ENCODE measurements around the gene A4GNT.
A peak's percentile ranks its signal among the peaks of the same experiment; 100 is the strongest.
"Not testable (repeated sequence)": the region's sequence is repeated elsewhere in the genome, so short reads cannot be mapped to it uniquely, and the experiment has no call there.

The A4GNT gene

GRCh38 chr3:138118612-138119422 is 13.4 kb downstream of the A4GNT start:
- H3K36me3 ChIP-seq (ENCODE audit: control insufficient read depth, insufficient read depth, low read length), result no peaks in the 10 kb centered on the region
- no peaks in the 10 kb centered on the region for H3K27me3 ChIP-seq (ENCODE audit: control insufficient read depth, insufficient read depth, low read length)
- no peak overlapping the region for H3K9ac ChIP-seq (ENCODE audit: low read length)

GRCh38 chr3:138114988-138115971 is 16.9 kb downstream of the A4GNT start, which contains the start of gene DZIP1L:
Gene DZIP1L (minus strand): TSS chr3:138115608. CDS start chr3:138103971, 11,637 bp downstream.
- Histone ChIP-seq H3K27ac (ENCODE audit: low read depth, low read length) (peak within 1 kb of the TSS; percentile 88; the same call in 1 of the 2 replicates), H3K9ac (ENCODE audit: low read length) (peak within 1 kb of the TSS; percentile 81)

More at GRCh38 chr3:138118612-138119422, 13.4 kb downstream of the A4GNT start:
- Histone ChIP-seq H3K9me3 (ENCODE audit: control insufficient read depth, insufficient read depth, low read depth, low read length) (peaks cover 8% of the 10 kb centered on the region), H3K27ac (ENCODE audit: low read depth, low read length) (no peak overlapping the region), H3K4me3 (ENCODE audit: low read depth, low read length) (no peak overlapping the region), H3K4me1 (ENCODE audit: control insufficient read depth, insufficient read depth, low read length) (peaks cover 10% of the 10 kb centered on the region)

GRCh38 chr3:138114431-138114918 is 17.7 kb downstream of the A4GNT start:
- H3K27me3 ChIP-seq (ENCODE audit: control insufficient read depth, insufficient read depth, low read length), result no peaks in the 10 kb centered on the region
- H3K9me3 ChIP-seq (ENCODE audit: control insufficient read depth, insufficient read depth, low read depth, low read length), result peaks cover 3% of the 10 kb centered on the region; the same call in 1 of the 2 replicates
- H3K9ac ChIP-seq (ENCODE audit: low read length), result peak overlapping the region; percentile 81
- H3K27ac ChIP-seq (ENCODE audit: low read depth, low read length), result peak overlapping the region; percentile 88; the same call in 1 of the 2 replicates
- peaks cover 21% of the 10 kb centered on the region for H3K4me1 ChIP-seq (ENCODE audit: control insufficient read depth, insufficient read depth, low read length)
- no peaks in the 10 kb centered on the region for H3K36me3 ChIP-seq (ENCODE audit: control insufficient read depth, insufficient read depth, low read length)
- peak overlapping the region; percentile 75 for H3K4me3 ChIP-seq (ENCODE audit: low read depth, low read length)

More at GRCh38 chr3:138114988-138115971, 16.9 kb downstream of the A4GNT start, which contains the start of gene DZIP1L:
- Histone ChIP-seq H3K27me3 (ENCODE audit: control insufficient read depth, insufficient read depth, low read length) (no peaks in the 10 kb centered on the region), H3K4me3 (ENCODE audit: low read depth, low read length) (peak within 1 kb of the TSS; percentile 75), H3K36me3 (ENCODE audit: control insufficient read depth, insufficient read depth, low read length) (no peaks in the 10 kb centered on the region), H3K9me3 (ENCODE audit: control insufficient read depth, insufficient read depth, low read depth, low read length) (peaks cover 3% of the 10 kb centered on the region; the same call in 1 of the 2 replicates), H3K4me1 (ENCODE audit: control insufficient read depth, insufficient read depth, low read length) (peaks cover 21% of the 10 kb centered on the region)

- Histone ChIP-seq H3K4me1 (ENCODE audit: control insufficient read depth, insufficient read depth, low read length) (peaks cover 21% of the 10 kb centered on the region), H3K36me3 (ENCODE audit: control insufficient read depth, insufficient read depth, low read length) (no peaks in the 10 kb centered on the region), H3K27ac (ENCODE audit: low read depth, low read length) (no peak overlapping the region), H3K9me3 (ENCODE audit: control insufficient read depth, insufficient read depth, low read depth, low read length) (peaks cover 3% of the 10 kb centered on the region; the same call in 1 of the 2 replicates), H3K4me3 (ENCODE audit: low read depth, low read length) (peak overlapping the region; percentile 19; the same call in 1 of the 2 replicates), H3K27me3 (ENCODE audit: control insufficient read depth, insufficient read depth, low read length) (no peaks in the 10 kb centered on the region), H3K9ac (ENCODE audit: low read length) (no peak overlapping the region)
Measured at GRCh38 chr3:138113326-138113725, 18.9 kb downstream of the A4GNT start.

GRCh38 chr3:138112362-138112761 is 19.8 kb downstream of the A4GNT start:
- H3K4me3 ChIP-seq (ENCODE audit: low read depth, low read length), result no peak overlapping the region
- no peak overlapping the region for H3K9ac ChIP-seq (ENCODE audit: low read length)
- no peaks in the 10 kb centered on the region; the same call in 1 of the 2 replicates for H3K36me3 ChIP-seq (ENCODE audit: control insufficient read depth, insufficient read depth, low read length)
- no peak overlapping the region for H3K27ac ChIP-seq (ENCODE audit: low read depth, low read length)
- peaks cover 21% of the 10 kb centered on the region for H3K4me1 ChIP-seq (ENCODE audit: control insufficient read depth, insufficient read depth, low read length)
- peaks cover 3% of the 10 kb centered on the region; the same call in 1 of the 2 replicates for H3K9me3 ChIP-seq (ENCODE audit: control insufficient read depth, insufficient read depth, low read depth, low read length)
- no peaks in the 10 kb centered on the region for H3K27me3 ChIP-seq (ENCODE audit: control insufficient read depth, insufficient read depth, low read length)

DNA sequence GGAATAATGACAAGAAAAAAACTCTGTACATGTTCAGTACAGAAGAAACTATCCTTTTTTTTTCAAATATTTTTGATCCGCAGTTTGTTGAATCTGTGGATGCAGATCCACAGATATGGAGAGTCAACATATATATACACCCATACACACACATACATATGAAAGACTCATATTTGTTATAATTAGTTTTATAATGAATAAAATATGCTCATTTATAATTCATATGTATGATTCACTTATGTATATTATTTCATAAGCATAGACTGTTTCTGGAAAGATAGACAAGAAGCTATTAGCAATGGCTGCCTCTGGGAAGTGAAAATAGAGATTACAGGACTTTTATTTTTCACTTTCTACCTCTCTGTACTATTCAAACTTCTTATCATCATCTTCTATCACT is 26.6 kb downstream of the A4GNT start:
- Histone ChIP-seq H3K9me3 (ENCODE audit: control insufficient read depth, insufficient read depth, low read depth, low read length) (no peaks in the 10 kb centered on the region), H3K36me3 (ENCODE audit: control insufficient read depth, insufficient read depth, low read length) (peaks cover 16% of the 10 kb centered on the region), H3K27ac (ENCODE audit: low read depth, low read length) (no peak overlapping the region), H3K4me3 (ENCODE audit: low read depth, low read length) (no peak overlapping the region), H3K4me1 (ENCODE audit: control insufficient read depth, insufficient read depth, low read length) (no peaks in the 10 kb centered on the region), H3K27me3 (ENCODE audit: control insufficient read depth, insufficient read depth, low read length) (no peaks in the 10 kb centered on the region), H3K9ac (ENCODE audit: low read length) (no peak overlapping the region)

GRCh38 chr3:138103466-138103865 is 28.7 kb downstream of the A4GNT start:
- no peaks in the 10 kb centered on the region for H3K9me3 ChIP-seq (ENCODE audit: control insufficient read depth, insufficient read depth, low read depth, low read length)
- H3K4me3 ChIP-seq (ENCODE audit: low read depth, low read length), result no peak overlapping the region
- peaks cover 18% of the 10 kb centered on the region for H3K36me3 ChIP-seq (ENCODE audit: control insufficient read depth, insufficient read depth, low read length)
- no peaks in the 10 kb centered on the region for H3K4me1 ChIP-seq (ENCODE audit: control insufficient read depth, insufficient read depth, low read length)
- no peak overlapping the region for H3K27ac ChIP-seq (ENCODE audit: low read depth, low read length)
- H3K9ac ChIP-seq (ENCODE audit: low read length), result no peak overlapping the region
- no peaks in the 10 kb centered on the region for H3K27me3 ChIP-seq (ENCODE audit: control insufficient read depth, insufficient read depth, low read length)

DNA sequence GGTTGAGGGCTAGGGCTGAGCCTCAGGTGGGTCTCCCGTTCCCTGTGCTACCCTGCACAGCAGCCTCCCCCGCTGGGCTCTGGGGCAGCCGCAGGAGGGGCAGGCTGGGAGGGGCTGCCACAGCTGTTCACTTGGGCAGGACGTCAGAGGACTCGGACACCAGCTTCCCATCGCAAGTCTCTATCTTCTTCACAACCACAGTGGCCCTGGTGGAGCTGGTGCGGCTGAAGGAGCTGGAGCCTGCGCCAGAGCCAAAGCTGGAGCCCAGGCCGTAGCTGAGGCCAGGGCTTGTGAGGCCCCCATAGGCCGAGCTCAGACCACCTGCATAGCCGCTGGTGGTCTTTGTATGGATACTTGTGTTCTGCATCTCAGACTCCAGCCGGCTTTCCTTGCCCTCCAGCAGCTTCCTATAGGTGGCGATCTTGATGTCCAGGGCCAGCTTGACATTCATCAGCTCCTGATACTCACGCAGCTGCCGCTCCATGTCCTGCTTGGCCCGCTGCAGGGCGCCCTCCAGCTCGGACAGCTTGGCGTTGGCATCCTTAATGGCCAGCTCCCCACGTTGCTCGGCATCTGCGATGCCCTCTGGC is 30.7 kb downstream of the A4GNT start:
- H3K36me3 ChIP-seq (ENCODE audit: control insufficient read depth, insufficient read depth, low read length), result peaks cover 18% of the 10 kb centered on the region
- not testable (repeated sequence) for H3K27ac ChIP-seq (ENCODE audit: low read depth, low read length); H3K4me1 ChIP-seq (ENCODE audit: control insufficient read depth, insufficient read depth, low read length); H3K27me3 ChIP-seq (ENCODE audit: control insufficient read depth, insufficient read depth, low read length); H3K9ac ChIP-seq (ENCODE audit: low read length); H3K4me3 ChIP-seq (ENCODE audit: low read depth, low read length); H3K9me3 ChIP-seq (ENCODE audit: control insufficient read depth, insufficient read depth, low read depth, low read length)

- H3K4me1 ChIP-seq (ENCODE audit: control insufficient read depth, insufficient read depth, low read length), result no peaks in the 10 kb centered on the region; the same call in 1 of the 2 replicates
- H3K4me3 ChIP-seq (ENCODE audit: low read depth, low read length), result no peak overlapping the region
- no peaks in the 10 kb centered on the region for H3K9me3 ChIP-seq (ENCODE audit: control insufficient read depth, insufficient read depth, low read depth, low read length)
- H3K27ac ChIP-seq (ENCODE audit: low read depth, low read length), result no peak overlapping the region
- H3K9ac ChIP-seq (ENCODE audit: low read length), result no peak overlapping the region
- peaks cover 25% of the 10 kb centered on the region for H3K36me3 ChIP-seq (ENCODE audit: control insufficient read depth, insufficient read depth, low read length)
- H3K27me3 ChIP-seq (ENCODE audit: control insufficient read depth, insufficient read depth, low read length), result no peaks in the 10 kb centered on the region
Measured at GRCh38 chr3:138099417-138099816, 32.8 kb downstream of the A4GNT start.

All from HUES6 (cell line).